CD4-positive, alpha-beta T cell treated with Interleukin-15 for 1 hour (primary cell): Measurements from ENCODE around the gene TSR1.

Experiments used
- DNase-seq: peaks from one replicate; pipeline ENCODE4 v3.0.0-alpha.2; 2020

TSR1 gene

GRCh38 chr17:2275722-2276121, 60.5 kb downstream of the TSR1 start:
- DNase-seq = no peak

DNA sequence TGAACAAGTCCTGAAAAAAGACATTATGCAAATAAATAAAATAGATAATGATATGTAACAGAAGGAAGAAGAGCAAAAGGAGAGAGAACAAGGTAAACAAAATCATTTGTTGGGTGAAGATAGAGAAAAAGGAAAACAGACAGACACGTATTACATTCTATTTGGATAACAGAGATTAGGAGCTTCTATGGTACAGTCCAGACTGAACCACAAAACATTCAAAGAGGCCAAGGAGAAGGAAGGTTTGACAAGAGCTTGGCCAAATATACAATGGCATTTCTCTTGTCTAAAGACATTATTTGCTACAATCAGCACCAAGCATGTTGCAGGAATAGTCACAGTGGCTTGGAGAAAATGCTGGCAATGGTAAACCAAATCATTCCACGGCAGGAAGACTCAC, 61.8 kb downstream of the TSR1 start:
- no peak for DNase-seq
